GM19395 (cell line): Measurements from ENCODE around the gene SAYSD1.

Experiments
- ATAC-seq: cut with Tn5 transposase; IDR thresholded peaks from one replicate; pipeline ENCODE4 v1.9.1; 2021; ENCODE audit warnings: mild to moderate bottlenecking, moderate library complexity; ENCODE audit not compliant: unreplicated experiment

SAYSD1 gene

GRCh38 chr6:39079197-39080125 lies 35.5 kb downstream of the SAYSD1 start:
- no peak for ATAC-seq

- ATAC-seq: no peak
Measured at GRCh38 chr6:39078695-39079094, 36.3 kb downstream of the SAYSD1 start.

- ATAC-seq: no peak
Measured at GRCh38 chr6:39077882-39078594, 36.9 kb downstream of the SAYSD1 start.

GRCh38 chr6:39076623-39077535 lies 38.1 kb downstream of the SAYSD1 start:
- ATAC-seq: no peak

GRCh38 chr6:39075807-39076622 lies 39.0 kb downstream of the SAYSD1 start:
- ATAC-seq: no peak

- ATAC-seq: no peak
Measured at GRCh38 chr6:39075010-39075686, 39.8 kb downstream of the SAYSD1 start.

- no peak for ATAC-seq
Measured at GRCh38 chr6:39074486-39074885, 40.5 kb downstream of the SAYSD1 start.

- ATAC-seq: no peak
Measured at GRCh38 chr6:39073471-39074355, 41.3 kb downstream of the SAYSD1 start.

GRCh38 chr6:39072830-39073229 lies 42.2 kb downstream of the SAYSD1 start:
- ATAC-seq: no peak

- no peak for ATAC-seq
Measured at GRCh38 chr6:39068391-39068790, 46.6 kb downstream of the SAYSD1 start.

GRCh38 chr6:39065561-39065960 lies 49.4 kb downstream of the SAYSD1 start:
- no peak for ATAC-seq

GRCh38 chr6:39063526-39063925 lies 51.5 kb downstream of the SAYSD1 start:
- ATAC-seq: no peak

- no peak for ATAC-seq
Measured at GRCh38 chr6:39062014-39062740, 52.8 kb downstream of the SAYSD1 start.

GRCh38 chr6:39061588-39061987 lies 53.4 kb downstream of the SAYSD1 start:
- ATAC-seq: no peak

- ATAC-seq: no peak
Measured at GRCh38 chr6:39061182-39061581, 53.8 kb downstream of the SAYSD1 start.

- no peak for ATAC-seq
Measured at GRCh38 chr6:39060467-39061160, 54.4 kb downstream of the SAYSD1 start.
